OCI-LY3 (cell line): ENCODE results near the gene PCNX2.

Experiments used
- H2AFZ ChIP-seq: fragments of 200-600, 300-600 bp; shearing (Covaris generic); 2 replicates; pipeline ENCODE4 v1.6.0; 2014; ENCODE audit warnings: antibody characterized with exemption, low read depth, low read length
- H3K27ac ChIP-seq: fragments of 200-600, 300-600 bp; sonication (generic); 2 replicates; pipeline ENCODE4 v1.5.1; 2014; ENCODE audit warnings: mild to moderate bottlenecking, low read length, moderate library complexity, mixed read lengths
- H3K27me3 ChIP-seq: fragments of 200-600, 300-600 bp; sonication (generic); 2 replicates; pipeline ENCODE4 v1.6.1; 2014; ENCODE audit warnings: low read depth, low read length, mixed read lengths
- H3K36me3 ChIP-seq: fragments of 200-600, 300-600 bp; sonication (generic); replicated peaks from 2 replicates; pipeline ENCODE3; 2014; ENCODE audit warnings: low read depth, low read length, mixed read lengths
- H3K4me1 ChIP-seq: fragments of 300-600, 200-600 bp; sonication (generic); 2 replicates; pipeline ENCODE4 v1.6.1; 2014; ENCODE audit warnings: low read length, mixed read lengths
- H3K4me2 ChIP-seq: fragments of 200-600, 300-600 bp; sonication (generic); 2 replicates; pipeline ENCODE4 v1.6.1; 2014; ENCODE audit warnings: low read length, mixed read lengths
- H3K4me3 ChIP-seq: fragments of 300-600, 200-600 bp; sonication (generic); 2 replicates; pipeline ENCODE4 v1.5.1; 2014; ENCODE audit warnings: antibody characterized with exemption, mild to moderate bottlenecking, low read length, moderate library complexity
- H3K79me2 ChIP-seq: fragments of 300-600, 200-600 bp; shearing (Covaris generic); 2 replicates; pipeline ENCODE4 v1.6.1; 2014; ENCODE audit warnings: mild to moderate bottlenecking, low read length, mixed read lengths
- H3K9ac ChIP-seq: fragments of 300-600, 200-600 bp; shearing (Covaris generic); 2 replicates; pipeline ENCODE4 v1.6.0; 2014; ENCODE audit warnings: mild to moderate bottlenecking, low read length, moderate library complexity
- H3K9me3 ChIP-seq: fragments of 200-600, 300-600 bp; shearing (Covaris generic); 2 replicates; pipeline ENCODE4 v1.6.1; 2014; ENCODE audit warnings: low read length, mixed read lengths; ENCODE audit not compliant: insufficient read depth
- H4K20me1 ChIP-seq: fragments of 200-600, 300-600 bp; sonication (generic); 2 replicates; pipeline ENCODE4 v1.6.1; 2016; ENCODE audit warnings: low read length, mixed read lengths; ENCODE audit not compliant: insufficient read depth
- EZH2phosphoT487 ChIP-seq: fragments of 200-600 bp; shearing (Covaris generic); IDR thresholded peaks from 2 replicates; pipeline ENCODE4 v1.6.1; 2018; ENCODE audit warnings: antibody characterized with exemption, mixed run types, low read depth
- TF ChIP-seq, protein P1 (sequence below): fragments of 200-600, 300-600 bp; sonication (generic); IDR thresholded peaks from 2 replicates; pipeline ENCODE4 v1.5.1; 2014; ENCODE audit warnings: antibody characterized with exemption, low read length, low read depth

Gene PCNX2

DNA sequence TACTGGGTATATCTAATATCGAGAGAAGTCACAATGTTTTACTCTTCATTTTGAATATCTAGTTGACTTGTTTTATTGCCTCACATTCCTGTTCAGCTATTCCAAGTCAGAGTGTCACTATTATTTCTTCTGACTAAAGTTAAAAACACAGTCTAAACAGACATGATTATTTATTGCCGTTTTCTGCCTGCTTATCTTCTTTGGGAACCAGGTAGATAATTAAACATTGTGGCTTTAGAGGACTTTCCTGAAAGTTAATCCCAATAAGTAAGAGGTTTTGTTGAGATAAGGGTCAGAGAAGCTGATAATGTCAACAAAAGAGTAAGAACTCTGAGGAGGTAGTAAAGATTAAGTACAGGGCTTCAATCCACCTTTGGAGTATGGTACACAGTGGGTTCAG, 53.8 kb downstream of the PCNX2 start:
- Histone ChIP-seq H3K9me3 (no peaks in the 10 kb centered on the region), H3K9ac (no peak overlapping the region), H3K4me3 (no peak overlapping the region), H3K4me1 (no peaks in the 10 kb centered on the region), H3K79me2 (no peaks in the 10 kb centered on the region), H3K27ac (no peak overlapping the region), H3K4me2 (no peak overlapping the region), H2AFZ (no peak overlapping the region), H4K20me1 (no peaks in the 10 kb centered on the region), H3K36me3 (no peaks in the 10 kb centered on the region), H3K27me3 (no peaks in the 10 kb centered on the region)
- TF ChIP-seq EZH2phosphoT487, result no peak
- TF ChIP-seq, protein P1, sequence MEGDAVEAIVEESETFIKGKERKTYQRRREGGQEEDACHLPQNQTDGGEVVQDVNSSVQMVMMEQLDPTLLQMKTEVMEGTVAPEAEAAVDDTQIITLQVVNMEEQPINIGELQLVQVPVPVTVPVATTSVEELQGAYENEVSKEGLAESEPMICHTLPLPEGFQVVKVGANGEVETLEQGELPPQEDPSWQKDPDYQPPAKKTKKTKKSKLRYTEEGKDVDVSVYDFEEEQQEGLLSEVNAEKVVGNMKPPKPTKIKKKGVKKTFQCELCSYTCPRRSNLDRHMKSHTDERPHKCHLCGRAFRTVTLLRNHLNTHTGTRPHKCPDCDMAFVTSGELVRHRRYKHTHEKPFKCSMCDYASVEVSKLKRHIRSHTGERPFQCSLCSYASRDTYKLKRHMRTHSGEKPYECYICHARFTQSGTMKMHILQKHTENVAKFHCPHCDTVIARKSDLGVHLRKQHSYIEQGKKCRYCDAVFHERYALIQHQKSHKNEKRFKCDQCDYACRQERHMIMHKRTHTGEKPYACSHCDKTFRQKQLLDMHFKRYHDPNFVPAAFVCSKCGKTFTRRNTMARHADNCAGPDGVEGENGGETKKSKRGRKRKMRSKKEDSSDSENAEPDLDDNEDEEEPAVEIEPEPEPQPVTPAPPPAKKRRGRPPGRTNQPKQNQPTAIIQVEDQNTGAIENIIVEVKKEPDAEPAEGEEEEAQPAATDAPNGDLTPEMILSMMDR, result no peak

DNA sequence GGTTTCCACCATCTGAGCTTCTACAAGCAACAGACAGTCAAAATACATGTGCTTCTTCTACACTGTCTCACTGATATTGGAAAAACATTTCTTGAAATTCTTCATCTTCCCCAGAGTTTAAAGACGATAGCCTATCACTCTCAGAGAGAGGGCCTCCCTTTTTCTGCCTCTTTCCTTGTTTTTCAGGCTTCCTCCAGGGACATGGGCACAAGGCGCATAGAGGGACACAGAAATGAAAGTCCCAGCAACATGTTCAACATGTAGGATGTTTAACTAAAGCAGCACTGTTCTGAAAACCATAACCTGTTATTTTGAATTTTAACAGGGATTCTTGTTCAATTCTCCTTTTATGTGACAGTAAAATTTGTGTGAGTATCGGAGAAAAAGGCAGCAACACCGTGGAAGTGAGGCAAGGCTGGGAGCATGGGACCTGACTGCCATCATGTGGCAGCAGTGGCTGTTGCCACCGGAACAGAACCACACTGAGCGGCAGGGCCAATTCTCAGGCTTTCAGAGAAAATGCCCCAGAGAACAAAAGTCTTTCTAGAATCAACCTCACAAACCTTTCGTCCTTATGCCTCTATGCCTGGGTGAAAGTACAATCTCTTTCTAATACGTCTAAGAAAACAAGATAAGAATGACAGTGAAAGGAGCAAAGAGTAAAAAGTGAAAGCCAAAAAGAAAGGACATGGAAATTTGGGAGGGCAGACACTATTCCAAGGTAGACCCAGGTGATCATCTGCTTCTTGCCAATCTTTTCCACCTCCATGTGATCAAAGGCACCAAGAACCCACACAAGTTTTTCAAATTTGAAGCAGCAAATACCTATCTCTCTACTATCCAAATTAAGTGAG, 54.5 kb downstream of the PCNX2 start:
- no peak overlapping the region for H3K4me2 ChIP-seq
- no peaks in the 10 kb centered on the region for H3K27me3 ChIP-seq
- H3K4me1 ChIP-seq, result no peaks in the 10 kb centered on the region
- H3K79me2 ChIP-seq, result no peaks in the 10 kb centered on the region
- H3K27ac ChIP-seq, result no peak overlapping the region
- H3K9me3 ChIP-seq, result no peaks in the 10 kb centered on the region
- no peak overlapping the region for H2AFZ ChIP-seq
- no peaks in the 10 kb centered on the region for H4K20me1 ChIP-seq
- TF ChIP-seq, protein P1, result peak; percentile 64
- no peak for TF ChIP-seq EZH2phosphoT487
- H3K4me3 ChIP-seq, result no peak overlapping the region
- H3K9ac ChIP-seq, result no peak overlapping the region
- no peaks in the 10 kb centered on the region for H3K36me3 ChIP-seq

DNA sequence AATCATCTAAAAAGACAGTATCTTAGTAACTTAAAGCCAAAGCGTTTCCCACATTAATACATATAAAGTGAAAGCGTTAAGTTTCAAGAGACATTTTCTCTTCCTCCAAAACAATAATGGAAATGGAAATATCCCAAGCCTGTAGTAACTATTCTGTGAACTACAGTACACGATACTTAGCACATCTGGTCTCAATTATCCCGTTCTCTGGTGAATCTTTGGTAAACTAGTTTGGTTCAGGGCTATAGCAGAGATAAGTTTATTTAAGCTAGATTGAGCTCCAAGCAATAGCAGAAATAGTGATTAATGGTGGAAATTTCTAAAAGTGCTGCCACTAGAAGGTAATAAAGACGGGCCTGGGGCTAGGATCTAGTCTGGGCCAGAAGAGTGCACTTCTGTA, 55.2 kb downstream of the PCNX2 start:
- Histone ChIP-seq H4K20me1 (no peaks in the 10 kb centered on the region), H2AFZ (no peak overlapping the region), H3K79me2 (no peaks in the 10 kb centered on the region), H3K4me3 (no peak overlapping the region), H3K27me3 (no peaks in the 10 kb centered on the region), H3K36me3 (no peaks in the 10 kb centered on the region), H3K27ac (no peak overlapping the region), H3K4me2 (no peak overlapping the region), H3K9ac (no peak overlapping the region), H3K9me3 (no peaks in the 10 kb centered on the region), H3K4me1 (no peaks in the 10 kb centered on the region)
- TF ChIP-seq, protein P1, result no peak
- TF ChIP-seq EZH2phosphoT487, result no peak

DNA sequence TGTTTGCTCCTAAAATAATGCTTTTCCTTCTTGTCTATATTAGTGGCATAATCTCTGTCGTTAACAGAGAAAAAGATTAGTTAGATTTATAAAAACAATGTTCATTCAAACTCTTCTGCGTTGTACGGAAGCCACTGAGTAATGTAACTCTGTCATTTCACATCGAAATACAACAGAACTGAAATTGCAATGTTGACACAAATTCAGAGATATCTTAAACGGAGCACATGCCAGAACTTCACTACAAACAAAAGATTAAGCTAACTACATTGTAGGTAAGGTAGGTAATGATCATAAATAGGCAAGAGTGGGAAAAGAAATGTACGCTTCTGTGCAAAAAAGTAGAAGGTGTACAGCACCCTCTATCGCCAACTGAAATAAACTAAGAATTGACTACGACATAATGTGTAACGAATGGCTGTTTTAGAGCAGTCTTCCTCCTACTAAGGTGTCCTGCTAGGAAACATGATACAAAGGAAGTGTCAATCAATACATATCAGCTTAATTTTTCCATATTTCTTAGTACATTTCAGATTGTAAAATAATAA, 56.6 kb downstream of the PCNX2 start:
- H3K36me3 ChIP-seq, result no peaks in the 10 kb centered on the region
- H3K4me3 ChIP-seq, result no peak overlapping the region
- H3K9me3 ChIP-seq, result no peaks in the 10 kb centered on the region
- H2AFZ ChIP-seq, result no peak overlapping the region
- no peaks in the 10 kb centered on the region for H3K4me1 ChIP-seq
- no peaks in the 10 kb centered on the region for H3K79me2 ChIP-seq
- no peak overlapping the region for H3K27ac ChIP-seq
- H3K4me2 ChIP-seq, result no peak overlapping the region
- H3K27me3 ChIP-seq, result no peaks in the 10 kb centered on the region
- no peaks in the 10 kb centered on the region for H4K20me1 ChIP-seq
- no peak overlapping the region for H3K9ac ChIP-seq
- TF ChIP-seq, protein P1, result 0 out of 2 replicates have a peak, but pooled peaks have one; percentile 13
- no peak for TF ChIP-seq EZH2phosphoT487
